HEK293 (cell line): ENCODE data around the gene PLIN4.

Experiments used
- CTCF ChIA-PET: fragments of 350-600 bp; formaldehyde crosslinking; extraction: SDS; loops from one replicate; lab custom pipeline; 2021; ENCODE audit warnings: antibody characterized with exemption; lab: Yijun Ruan, JAX
- POLR2A ChIA-PET: fragments of 300-600 bp; formaldehyde crosslinking; extraction: SDS; loops from one replicate; lab custom pipeline; 2020; ENCODE audit warnings: antibody characterized with exemption, inconsistent platforms; lab: Yijun Ruan, JAX
- H3K27ac ChIP-seq: fragments of 200-500 bp; sonication (Bioruptor generic); 2 replicates; pipeline ENCODE4 v1.5.1; 2014; ENCODE audit warnings: low read depth, low read length, control low read depth, inconsistent platforms; ENCODE audit errors: extremely low read depth
- H3K36me3 ChIP-seq, 2 experiments: fragments of 200-500 bp in 1 of 2; sonication (Bioruptor generic) in 1 of 2; 1 replicate in 1 of 2; 2 replicates in 1 of 2; pipeline ENCODE4 v1.5.1; 2014 to 2017; ENCODE audit warnings: inconsistent platforms in 2 of 2, low read length in 2 of 2; ENCODE audit not compliant: control insufficient read depth in 2 of 2, insufficient read depth in 1 of 2
- H3K4me1 ChIP-seq: fragments of 200-500 bp; sonication (Bioruptor generic); 2 replicates; pipeline ENCODE4 v1.5.1; 2014; ENCODE audit warnings: mild to moderate bottlenecking, low read length, inconsistent platforms; ENCODE audit not compliant: control insufficient read depth, insufficient read depth
- H3K4me3 ChIP-seq: 2 replicates; pipeline ENCODE4 v1.5.1; 2011; ENCODE audit warnings: low read depth, mild to moderate bottlenecking, control low read depth, low read length, moderate library complexity
- H3K9me3 ChIP-seq: fragments of 200-500 bp; sonication (Bioruptor generic); 2 replicates; pipeline ENCODE4 v1.5.1; 2014; ENCODE audit warnings: low read depth, low read length, inconsistent platforms; ENCODE audit not compliant: control insufficient read depth, insufficient read depth
- BCL11A ChIP-seq: fragments of 450-650 bp; formaldehyde crosslinking; IDR thresholded peaks from 2 replicates; pipeline ENCODE4 v1.5.1; 2016; ENCODE audit warnings: low read depth, missing biosample characterization, missing genetic modification characterization
- IKZF3 ChIP-seq: fragments of 450-650 bp; IDR thresholded peaks from 2 replicates; pipeline ENCODE4 v1.5.0; 2018; ENCODE audit warnings: missing biosample characterization, mild to moderate bottlenecking, missing genetic modification characterization, moderate library complexity
- KLF1 ChIP-seq: fragments of 450-650 bp; formaldehyde crosslinking; IDR thresholded peaks from 2 replicates; pipeline ENCODE4 v1.5.1; 2016; ENCODE audit warnings: missing biosample characterization, missing genetic modification characterization
- MYNN ChIP-seq: fragments of 450-650 bp; formaldehyde crosslinking; IDR thresholded peaks from 2 replicates; pipeline ENCODE4 v1.5.1; 2016; ENCODE audit warnings: missing biosample characterization, missing genetic modification characterization, borderline replicate concordance
- OVOL3 ChIP-seq: fragments of 450-650 bp; formaldehyde crosslinking; IDR thresholded peaks from 2 replicates; pipeline ENCODE4 v1.5.1; 2016; ENCODE audit warnings: missing biosample characterization, missing genetic modification characterization
- SP2 ChIP-seq: fragments of 450-650 bp; formaldehyde crosslinking; IDR thresholded peaks from 2 replicates; pipeline ENCODE4 v1.5.1; 2016; ENCODE audit warnings: missing biosample characterization, missing genetic modification characterization
- TCF7L2 ChIP-seq: IDR thresholded peaks from 2 replicates; pipeline ENCODE4 v1.6.1; 2011; ENCODE audit warnings: low read depth, mild to moderate bottlenecking, inconsistent platforms, low read length, moderate library complexity, borderline replicate concordance
- ZBTB17 ChIP-seq: fragments of 450-650 bp; formaldehyde crosslinking; IDR thresholded peaks from 2 replicates; pipeline ENCODE4 v1.5.1; 2016; ENCODE audit warnings: missing biosample characterization, missing genetic modification characterization
- ZBTB48 ChIP-seq: fragments of 450-650 bp; formaldehyde crosslinking; IDR thresholded peaks from 2 replicates; pipeline ENCODE4 v1.5.1; 2016; ENCODE audit warnings: missing biosample characterization, missing genetic modification characterization
- ZIC2 ChIP-seq: fragments of 450-650 bp; formaldehyde crosslinking; IDR thresholded peaks from 2 replicates; pipeline ENCODE4 v1.5.1; 2016; ENCODE audit warnings: missing biosample characterization, missing genetic modification characterization
- ZNF133 ChIP-seq: fragments of 450-650 bp; formaldehyde crosslinking; IDR thresholded peaks from 2 replicates; pipeline ENCODE4 v1.5.1; 2016; ENCODE audit warnings: missing biosample characterization, missing genetic modification characterization
- ZNF23 ChIP-seq: fragments of 450-650 bp; formaldehyde crosslinking; IDR thresholded peaks from 2 replicates; pipeline ENCODE4 v1.5.1; 2016; ENCODE audit warnings: missing biosample characterization, missing genetic modification characterization, borderline replicate concordance
- ZNF239 ChIP-seq: fragments of 450-650 bp; formaldehyde crosslinking; IDR thresholded peaks from 2 replicates; pipeline ENCODE4 v1.5.1; 2016; ENCODE audit warnings: missing biosample characterization, missing genetic modification characterization
- ZNF366 ChIP-seq: fragments of 450-650 bp; formaldehyde crosslinking; conservative IDR thresholded peaks from 2 replicates; pipeline ENCODE4 v1.5.1; 2016; ENCODE audit warnings: missing biosample characterization, missing genetic modification characterization
- ZNF391 ChIP-seq: fragments of 450-650 bp; formaldehyde crosslinking; IDR thresholded peaks from 2 replicates; pipeline ENCODE4 v1.5.1; 2016; ENCODE audit warnings: low read depth, missing biosample characterization, missing genetic modification characterization, borderline replicate concordance
- ZNF394 ChIP-seq: fragments of 450-650 bp; formaldehyde crosslinking; IDR thresholded peaks from 2 replicates; pipeline ENCODE4 v1.5.1; 2016; ENCODE audit warnings: missing biosample characterization, missing genetic modification characterization, mild to moderate bottlenecking, moderate library complexity, borderline replicate concordance
- ZNF626 ChIP-seq: fragments of 450-650 bp; sonication (Bioruptor Pico); formaldehyde crosslinking; IDR thresholded peaks from 2 replicates; pipeline ENCODE4 v1.5.1; 2018; ENCODE audit warnings: missing biosample characterization, missing genetic modification characterization, inconsistent platforms
- ZNF629 ChIP-seq: fragments of 450-650 bp; formaldehyde crosslinking; IDR thresholded peaks from 2 replicates; pipeline ENCODE4 v1.5.1; 2017; ENCODE audit warnings: missing biosample characterization, missing genetic modification characterization
- ZNF76 ChIP-seq: fragments of 450-650 bp; formaldehyde crosslinking; IDR thresholded peaks from 2 replicates; pipeline ENCODE4; 2016; ENCODE audit warnings: low read depth, missing biosample characterization, missing genetic modification characterization, borderline replicate concordance
- ZNF785 ChIP-seq: fragments of 450-650 bp; formaldehyde crosslinking; IDR thresholded peaks from 2 replicates; pipeline ENCODE4 v1.5.1; 2016; ENCODE audit warnings: missing biosample characterization, missing genetic modification characterization
- TF ChIP-seq, protein P1 (sequence below): fragments of 450-650 bp; formaldehyde crosslinking; IDR thresholded peaks from 2 replicates; pipeline ENCODE4 v1.5.1; 2016; ENCODE audit warnings: missing biosample characterization, missing genetic modification characterization
- TF ChIP-seq, protein P2 (sequence below): fragments of 450-650 bp; formaldehyde crosslinking; conservative IDR thresholded peaks from 2 replicates; pipeline ENCODE4 v1.5.1; 2016; ENCODE audit warnings: low read depth, missing biosample characterization, missing genetic modification characterization
- TF ChIP-seq, protein P3 (sequence below): fragments of 450-650 bp; formaldehyde crosslinking; IDR thresholded peaks from 2 replicates; pipeline ENCODE4 v1.5.1; 2016; ENCODE audit warnings: missing biosample characterization, missing genetic modification characterization

The PLIN4 gene

GRCh38 chr19:4456843-4457653 lies 61.2 kb downstream of the PLIN4 start (continued):
- TF ChIP-seq, protein P1, sequence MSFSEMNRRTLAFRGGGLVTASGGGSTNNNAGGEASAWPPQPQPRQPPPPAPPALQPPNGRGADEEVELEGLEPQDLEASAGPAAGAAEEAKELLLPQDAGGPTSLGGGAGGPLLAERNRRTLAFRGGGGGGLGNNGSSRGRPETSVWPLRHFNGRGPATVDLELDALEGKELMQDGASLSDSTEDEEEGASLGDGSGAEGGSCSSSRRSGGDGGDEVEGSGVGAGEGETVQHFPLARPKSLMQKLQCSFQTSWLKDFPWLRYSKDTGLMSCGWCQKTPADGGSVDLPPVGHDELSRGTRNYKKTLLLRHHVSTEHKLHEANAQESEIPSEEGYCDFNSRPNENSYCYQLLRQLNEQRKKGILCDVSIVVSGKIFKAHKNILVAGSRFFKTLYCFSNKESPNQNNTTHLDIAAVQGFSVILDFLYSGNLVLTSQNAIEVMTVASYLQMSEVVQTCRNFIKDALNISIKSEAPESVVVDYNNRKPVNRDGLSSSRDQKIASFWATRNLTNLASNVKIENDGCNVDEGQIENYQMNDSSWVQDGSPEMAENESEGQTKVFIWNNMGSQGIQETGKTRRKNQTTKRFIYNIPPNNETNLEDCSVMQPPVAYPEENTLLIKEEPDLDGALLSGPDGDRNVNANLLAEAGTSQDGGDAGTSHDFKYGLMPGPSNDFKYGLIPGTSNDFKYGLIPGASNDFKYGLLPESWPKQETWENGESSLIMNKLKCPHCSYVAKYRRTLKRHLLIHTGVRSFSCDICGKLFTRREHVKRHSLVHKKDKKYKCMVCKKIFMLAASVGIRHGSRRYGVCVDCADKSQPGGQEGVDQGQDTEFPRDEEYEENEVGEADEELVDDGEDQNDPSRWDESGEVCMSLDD: peak; percentile 39; the same call in 1 of the 2 replicates
- TF ChIP-seq KLF1 (tag by site-specific recombination): peak; percentile 22; the same call in 1 of the 2 replicates

DNA sequence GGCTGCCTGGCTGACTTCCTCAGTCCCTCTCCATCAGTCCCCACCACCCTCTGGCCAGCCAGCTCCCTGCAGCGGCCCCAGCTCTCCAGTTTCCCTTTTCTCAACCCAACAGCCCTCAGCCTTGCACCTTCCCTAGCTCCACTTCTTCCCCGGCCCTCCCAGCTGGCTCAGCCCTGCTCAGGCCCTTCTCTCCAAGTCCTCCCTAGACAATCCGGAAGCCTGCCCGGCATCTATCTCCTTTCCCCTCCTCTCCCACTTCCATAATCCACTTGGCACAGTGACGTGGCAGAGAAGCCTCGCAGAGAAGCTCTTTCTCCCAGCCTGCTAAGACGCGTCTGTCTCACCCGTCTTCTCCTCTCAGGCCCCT lies 61.8 kb downstream of the PLIN4 start:
- H3K27ac ChIP-seq: peak overlapping the region; percentile 67
- POLR2A ChIA-PET: interaction anchor here (0.6 to 4.9 kb wide), 4 partner anchors 8 to 14 kb away, joined by 3 to 23 read pairs (median 5); partner anchors contain the start of gene HDGFL2
- H3K36me3 ChIP-seq: peaks cover 5 to 34% of the 10 kb centered on the region in 2 experiments; a peak in 2 of 3 replicates
- H3K4me3 ChIP-seq: peak overlapping the region; percentile 60
- CTCF ChIA-PET: interaction anchor here (0.6 to 1.1 kb wide), 3 partner anchors 69 to 115 kb away, joined by 4 to 5 read pairs (median 5); no protein-coding TSS in a partner anchor
- peaks cover 7% of the 10 kb centered on the region for H3K4me1 ChIP-seq
- no peaks in the 10 kb centered on the region for H3K9me3 ChIP-seq
- TF ChIP-seq ZNF76 (peak; percentile 87; the same call in 1 of the 2 replicates), MYNN (tag by site-specific recombination) (no peak), IKZF3 (tag by site-specific recombination) (0 out of 2 replicates have a peak, but pooled peaks have one; percentile 26), ZNF239 (tag by site-specific recombination) (no peak), ZNF366 (tag by site-specific recombination) (peak; percentile 65), ZBTB48 (tag by site-specific recombination) (no peak), TCF7L2 (no peak), ZNF785 (no peak), SP2 (tag by site-specific recombination) (peak; percentile 69), BCL11A (tag by site-specific recombination) (no peak), ZNF23 (tag by site-specific recombination) (no peak), ZNF626 (tag by site-specific recombination) (no peak), ZIC2 (no peak), OVOL3 (tag by site-specific recombination) (no peak), ZNF391 (0 out of 2 replicates have a peak, but pooled peaks have one; percentile 16), ZNF133 (no peak), ZBTB17 (tag by site-specific recombination) (peak; percentile 73), ZNF629 (tag by site-specific recombination) (peak; percentile 68), ZNF394 (tag by site-specific recombination) (peak; percentile 63; the same call in 1 of the 2 replicates)
- TF ChIP-seq, protein P2, sequence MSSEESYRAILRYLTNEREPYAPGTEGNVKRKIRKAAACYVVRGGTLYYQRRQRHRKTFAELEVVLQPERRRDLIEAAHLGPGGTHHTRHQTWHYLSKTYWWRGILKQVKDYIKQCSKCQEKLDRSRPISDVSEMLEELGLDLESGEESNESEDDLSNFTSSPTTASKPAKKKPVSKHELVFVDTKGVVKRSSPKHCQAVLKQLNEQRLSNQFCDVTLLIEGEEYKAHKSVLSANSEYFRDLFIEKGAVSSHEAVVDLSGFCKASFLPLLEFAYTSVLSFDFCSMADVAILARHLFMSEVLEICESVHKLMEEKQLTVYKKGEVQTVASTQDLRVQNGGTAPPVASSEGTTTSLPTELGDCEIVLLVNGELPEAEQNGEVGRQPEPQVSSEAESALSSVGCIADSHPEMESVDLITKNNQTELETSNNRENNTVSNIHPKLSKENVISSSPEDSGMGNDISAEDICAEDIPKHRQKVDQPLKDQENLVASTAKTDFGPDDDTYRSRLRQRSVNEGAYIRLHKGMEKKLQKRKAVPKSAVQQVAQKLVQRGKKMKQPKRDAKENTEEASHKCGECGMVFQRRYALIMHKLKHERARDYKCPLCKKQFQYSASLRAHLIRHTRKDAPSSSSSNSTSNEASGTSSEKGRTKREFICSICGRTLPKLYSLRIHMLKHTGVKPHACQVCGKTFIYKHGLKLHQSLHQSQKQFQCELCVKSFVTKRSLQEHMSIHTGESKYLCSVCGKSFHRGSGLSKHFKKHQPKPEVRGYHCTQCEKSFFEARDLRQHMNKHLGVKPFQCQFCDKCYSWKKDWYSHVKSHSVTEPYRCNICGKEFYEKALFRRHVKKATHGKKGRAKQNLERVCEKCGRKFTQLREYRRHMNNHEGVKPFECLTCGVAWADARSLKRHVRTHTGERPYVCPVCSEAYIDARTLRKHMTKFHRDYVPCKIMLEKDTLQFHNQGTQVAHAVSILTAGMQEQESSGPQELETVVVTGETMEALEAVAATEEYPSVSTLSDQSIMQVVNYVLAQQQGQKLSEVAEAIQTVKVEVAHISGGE (tag by site-specific recombination): 0 out of 2 replicates have a peak, but pooled peaks have one; percentile 4
- TF ChIP-seq, protein P1: no peak
- TF ChIP-seq, protein P3, sequence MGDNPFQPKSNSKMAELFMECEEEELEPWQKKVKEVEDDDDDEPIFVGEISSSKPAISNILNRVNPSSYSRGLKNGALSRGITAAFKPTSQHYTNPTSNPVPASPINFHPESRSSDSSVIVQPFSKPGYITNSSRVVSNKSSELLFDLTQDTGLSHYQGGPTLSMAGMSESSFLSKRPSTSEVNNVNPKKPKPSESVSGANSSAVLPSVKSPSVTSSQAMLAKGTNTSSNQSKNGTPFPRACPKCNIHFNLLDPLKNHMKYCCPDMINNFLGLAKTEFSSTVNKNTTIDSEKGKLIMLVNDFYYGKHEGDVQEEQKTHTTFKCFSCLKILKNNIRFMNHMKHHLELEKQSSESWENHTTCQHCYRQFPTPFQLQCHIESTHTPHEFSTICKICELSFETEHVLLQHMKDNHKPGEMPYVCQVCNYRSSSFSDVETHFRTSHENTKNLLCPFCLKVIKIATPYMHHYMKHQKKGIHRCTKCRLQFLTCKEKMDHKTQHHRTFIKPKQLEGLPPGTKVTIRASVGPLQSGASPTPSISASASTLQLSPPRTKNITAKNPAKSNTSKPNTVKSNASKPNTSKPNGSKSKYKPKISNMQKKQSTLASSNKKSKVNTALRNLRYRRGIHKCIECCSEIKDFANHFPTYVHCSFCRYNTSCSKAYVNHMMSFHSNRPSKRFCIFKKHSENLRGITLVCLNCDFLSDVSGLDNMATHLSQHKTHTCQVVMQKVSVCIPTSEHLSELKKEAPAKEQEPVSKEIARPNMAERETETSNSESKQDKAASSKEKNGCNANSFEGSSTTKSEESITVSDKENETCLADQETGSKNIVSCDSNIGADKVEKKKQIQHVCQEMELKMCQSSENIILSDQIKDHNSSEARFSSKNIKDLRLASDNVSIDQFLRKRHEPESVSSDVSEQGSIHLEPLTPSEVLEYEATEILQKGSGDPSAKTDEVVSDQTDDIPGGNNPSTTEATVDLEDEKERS (tag by site-specific recombination): no peak
